Ovary (tissue), 9 donors: ENCODE results near the gene LIMS1. TPM values are rescaled to one million over a fixed set of nuclear protein-coding genes. Genes with fewer than 3 reads are reported as not detected.

Experiments used
- DNase-seq, 5 donors: peaks; one replicate each; pipeline ENCODE4 v3.0.0-alpha.2; 2019 to 2020
- H3K27ac ChIP-seq, 2 donors: fragments of 200-600 bp; one replicate each; pipeline versions ENCODE4 v1.5.1 to v1.8.0; 2019 to 2022
- H3K27me3 ChIP-seq: fragments of 200-600 bp; one replicate; pipeline ENCODE4 v1.8.0; 2022
- H3K36me3 ChIP-seq: fragments of 200-600 bp; sonication (generic); one replicate; pipeline ENCODE4 v1.5.1; 2019
- H3K4me1 ChIP-seq: one replicate; pipeline ENCODE4 v1.8.1; 2013; ENCODE audit warnings: mild to moderate bottlenecking, moderate library complexity; ENCODE audit not compliant: insufficient read depth
- H3K4me3 ChIP-seq: fragments of 200-600 bp; sonication (generic); one replicate; pipeline ENCODE4 v1.5.1; 2017
- H3K9me3 ChIP-seq, 2 donors: fragments of 200-600 bp in 1 of 2; sonication (generic) in 1 of 2; one replicate each; pipeline versions ENCODE4 v1.5.1 to v1.8.1; 2013 to 2019; ENCODE audit warnings: mild to moderate bottlenecking in 1 of 2, moderate library complexity in 1 of 2
- EP300 ChIP-seq: sonication (generic); formaldehyde crosslinking; IDR thresholded peaks from one replicate; pipeline ENCODE4 v1.6.1; 2017; ENCODE audit warnings: antibody characterized with exemption
- POLR2A ChIP-seq: fragments of 450-650 bp; IDR thresholded peaks from one replicate; pipeline ENCODE4 v1.6.1; 2017; ENCODE audit warnings: antibody characterized with exemption, mild to moderate bottlenecking, moderate library complexity
- WGBS, 3 donors: extraction: QIAGEN DNeasy Blood & Tissue Kit in 1 of 3; methylation state at CpG; one replicate each; pipeline versions ENCODE4 v1.1.5 to v1.1.7; 2013 to 2017; 5-methylcytosine and 5-hydroxymethylcytosine counted together
- intact Hi-C, 4 donors: fragments of 100-400 bp; cut with DNase I; formaldehyde crosslinking; loops; one replicate each; pipeline versions ENCODE4 v1.11.0 to v1.15.1; 2022 to 2023
- polyA plus RNA-seq, 2 donors: library from polyadenylated mRNA; stranded (reverse); fragments of 200-250 nt in 1 of 2; fragments of 350-450 nt in 1 of 2; fragmentation: Illumina TruSeq in 1 of 2; extraction: RNeasy Lipid Tissue Mini Kit (QIAGEN cat#74804) in 1 of 2; gene quantifications; one replicate each; pipeline ENCODE4 v1.2.3, GENCODE V29; 2013 to 2014
- total RNA-seq, 7 donors: library from RNA; depleted of rRNA in 2 of 7; stranded (reverse); fragments of >200 nt in 2 of 7; fragmentation: NEBNext Ultra II Directional in 3 of 7; extraction: Animal tissue kit (Norgen Biotek cat#: 25700) in 3 of 7; gene quantifications; one replicate each; pipeline versions ENCODE4 v1.1.0 to v1.2.4, GENCODE V29; 2016 to 2023
- TF ChIP-seq, protein P1 (sequence below), 3 donors: fragments of 450-650 bp in 2 of 3; fragments of 200-600 bp in 1 of 3; IDR thresholded peaks; one replicate each; pipeline versions ENCODE4 v1.5.1 to v1.8.0; 2016 to 2022; ENCODE audit warnings: antibody characterized with exemption in 3 of 3, mild to moderate bottlenecking in 1 of 3
- donor health status: DM: no; HTN: no; CAD: no; lungs with moderate emphysema.
- donor health status: DM: no; HTN: no; CAD: no.
- donor health status: Bipolar disorder and iron deficiency.
- donor health status: DM: yes; HTN: yes; CAD: no.
- donor health status: DM: no; HTN: no; CAD: no.
- donor health status: DM: yes; HTN: yes; CAD: no.

The LIMS1 gene
- total and polyA plus RNA-seq, 9 donors, result 36.2 to 91.1 (median 40.2) TPM

DNA sequence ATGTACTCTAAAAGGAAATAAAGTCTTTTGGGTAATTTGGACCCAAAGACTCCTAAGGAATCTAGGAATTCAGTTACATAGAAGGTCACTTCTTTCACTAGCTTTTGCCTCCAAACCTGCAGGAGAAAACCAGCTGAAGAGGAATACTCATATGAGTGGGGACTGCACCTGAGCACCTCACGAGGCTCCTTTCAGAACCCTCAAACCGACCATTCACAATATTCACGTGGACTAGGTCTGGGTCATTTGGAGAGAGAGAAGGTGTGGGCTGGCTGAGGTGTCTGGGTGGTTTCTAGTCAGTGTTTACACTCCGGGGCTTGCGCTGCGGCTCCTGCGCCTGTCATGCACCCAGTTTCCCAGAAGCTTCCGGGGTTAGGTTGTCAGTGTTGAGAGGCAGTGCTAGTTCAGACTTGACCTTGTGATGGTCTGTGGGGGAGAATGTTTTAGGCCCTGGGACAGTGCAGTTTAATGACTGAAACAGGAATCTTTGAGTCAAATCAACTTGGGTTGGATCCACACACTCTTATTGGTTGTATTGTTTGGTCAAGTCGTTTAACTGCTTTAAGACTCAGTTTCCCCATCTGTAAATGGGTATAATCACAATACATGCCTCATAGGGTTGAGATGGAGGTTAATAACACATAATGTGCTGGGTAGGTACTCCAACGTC lies 78.4 kb downstream of the LIMS1 start:
- intact Hi-C loops, result no loop called here
- no peak for DNase-seq
- Histone ChIP-seq H3K27me3 (no peaks in the 10 kb centered on the region), H3K4me3 (no peak overlapping the region), H3K9me3 (no peaks in the 10 kb centered on the region), H3K4me1 (peaks cover 22% of the 10 kb centered on the region), H3K27ac (peak overlapping the region; percentile 23 to 30), H3K36me3 (no peaks in the 10 kb centered on the region)
- TF ChIP-seq, protein P1, sequence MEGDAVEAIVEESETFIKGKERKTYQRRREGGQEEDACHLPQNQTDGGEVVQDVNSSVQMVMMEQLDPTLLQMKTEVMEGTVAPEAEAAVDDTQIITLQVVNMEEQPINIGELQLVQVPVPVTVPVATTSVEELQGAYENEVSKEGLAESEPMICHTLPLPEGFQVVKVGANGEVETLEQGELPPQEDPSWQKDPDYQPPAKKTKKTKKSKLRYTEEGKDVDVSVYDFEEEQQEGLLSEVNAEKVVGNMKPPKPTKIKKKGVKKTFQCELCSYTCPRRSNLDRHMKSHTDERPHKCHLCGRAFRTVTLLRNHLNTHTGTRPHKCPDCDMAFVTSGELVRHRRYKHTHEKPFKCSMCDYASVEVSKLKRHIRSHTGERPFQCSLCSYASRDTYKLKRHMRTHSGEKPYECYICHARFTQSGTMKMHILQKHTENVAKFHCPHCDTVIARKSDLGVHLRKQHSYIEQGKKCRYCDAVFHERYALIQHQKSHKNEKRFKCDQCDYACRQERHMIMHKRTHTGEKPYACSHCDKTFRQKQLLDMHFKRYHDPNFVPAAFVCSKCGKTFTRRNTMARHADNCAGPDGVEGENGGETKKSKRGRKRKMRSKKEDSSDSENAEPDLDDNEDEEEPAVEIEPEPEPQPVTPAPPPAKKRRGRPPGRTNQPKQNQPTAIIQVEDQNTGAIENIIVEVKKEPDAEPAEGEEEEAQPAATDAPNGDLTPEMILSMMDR (IDR thresholded peaks at IDR 0.05), result no peak
- no peak for TF ChIP-seq POLR2A
- TF ChIP-seq EP300, result no peak
- WGBS, 3 donors, result 32 to 65% (median 41%) methylated on average over 10 of the region's 10 CpGs

DNA sequence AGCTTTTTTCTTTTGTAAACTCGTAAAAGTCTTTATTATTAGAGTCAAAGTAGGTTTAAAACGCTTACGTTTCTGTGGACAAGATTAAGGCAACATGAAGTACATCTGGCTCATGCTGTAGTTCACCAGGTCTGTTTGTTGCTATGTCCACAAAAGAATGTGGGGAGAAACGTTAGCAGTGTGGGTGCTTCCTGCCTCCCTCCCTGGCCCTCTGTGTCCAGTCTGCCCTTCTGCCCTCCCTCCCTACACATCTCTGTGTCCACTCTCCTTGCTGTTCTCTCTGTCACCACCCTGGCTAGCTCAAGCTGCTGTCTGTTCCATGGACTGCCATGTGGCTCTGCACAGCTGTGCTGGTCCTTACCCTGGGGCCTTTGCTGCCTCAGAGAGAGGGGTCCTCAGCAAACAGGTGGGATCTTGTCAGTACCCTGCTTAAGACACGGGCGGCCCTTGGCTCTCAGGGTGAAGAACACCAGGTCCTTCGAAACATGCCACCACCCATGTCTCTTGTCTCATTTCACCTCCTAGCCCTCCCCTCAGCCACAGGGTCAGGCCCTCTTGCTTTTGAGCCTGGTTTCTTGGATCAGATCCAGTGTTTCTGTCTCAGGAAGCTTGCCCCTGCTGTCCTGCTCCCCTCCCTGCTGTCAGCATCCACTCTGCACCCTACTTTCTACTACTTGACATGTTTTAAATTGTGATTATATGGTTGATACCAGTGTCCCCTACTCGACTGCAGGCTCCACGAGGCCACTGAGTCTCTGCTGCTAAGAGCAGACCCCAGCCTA lies 79.2 kb downstream of the LIMS1 start:
- no peak for DNase-seq
- Histone ChIP-seq H3K4me1 (peaks cover 27% of the 10 kb centered on the region), H3K4me3 (no peak overlapping the region), H3K27me3 (no peaks in the 10 kb centered on the region), H3K27ac (peak overlapping the region in 1 of 2 donors; percentile 30), H3K9me3 (no peaks in the 10 kb centered on the region), H3K36me3 (no peaks in the 10 kb centered on the region)
- intact Hi-C loops, result no loop called here
- WGBS, 3 donors, result 50 to 55% (median 50%) methylated on average over 9 of the region's 9 CpGs
- TF ChIP-seq, protein P1 (IDR thresholded peaks at IDR 0.05), result no peak
- TF ChIP-seq EP300 (no peak), POLR2A (no peak)

- H3K27me3 ChIP-seq, result no peaks in the 10 kb centered on the region
- TF ChIP-seq, protein P1 (IDR thresholded peaks at IDR 0.05), result no peak
- TF ChIP-seq POLR2A, result no peak
- no peak for TF ChIP-seq EP300
- DNase-seq, result no peak
- no peaks in the 10 kb centered on the region for H3K9me3 ChIP-seq
- no peak overlapping the region for H3K4me3 ChIP-seq
- H3K4me1 ChIP-seq, result peaks cover 27% of the 10 kb centered on the region
- no peak overlapping the region for H3K27ac ChIP-seq
- 81% methylated on average over 8 of the region's 8 CpGs for whole genome bisulfite sequencing, 3 donors
- no peaks in the 10 kb centered on the region for H3K36me3 ChIP-seq
- intact Hi-C loops, result no loop called here
Measured at GRCh38 chr2:108614043-108614545, 79.8 kb downstream of the LIMS1 start.

DNA sequence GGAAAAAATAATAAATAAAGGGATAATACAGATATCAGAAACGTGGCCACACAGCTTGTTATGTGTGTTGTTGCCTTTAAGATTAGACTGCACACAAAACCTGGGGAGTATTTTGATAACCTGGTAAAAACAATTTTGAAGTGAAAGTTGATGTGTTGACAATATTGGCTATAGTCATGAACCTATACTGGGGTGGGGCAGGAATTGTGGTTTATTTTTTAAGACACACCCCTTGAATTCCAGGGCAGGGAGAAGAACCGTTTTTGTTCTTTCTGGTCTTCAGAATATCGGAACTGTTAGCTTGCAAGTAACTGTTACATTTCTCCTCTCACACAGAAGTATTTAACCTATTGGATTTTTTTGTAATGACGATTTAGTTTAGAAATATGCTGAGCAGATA lies 80.4 kb downstream of the LIMS1 start:
- no peaks in the 10 kb centered on the region for H3K27me3 ChIP-seq
- no peaks in the 10 kb centered on the region for H3K36me3 ChIP-seq
- peaks cover 27% of the 10 kb centered on the region for H3K4me1 ChIP-seq
- no peak for DNase-seq
- no peak overlapping the region for H3K27ac ChIP-seq
- no peaks in the 10 kb centered on the region for H3K9me3 ChIP-seq
- intact Hi-C loops, result no loop called here
- 21 to 41% (median 29%) methylated on average over 4 of the region's 4 CpGs for WGBS, 3 donors
- no peak overlapping the region for H3K4me3 ChIP-seq
- TF ChIP-seq, protein P1 (IDR thresholded peaks at IDR 0.05), result no peak
- TF ChIP-seq EP300, result no peak
- TF ChIP-seq POLR2A, result no peak
